HG02938 (cell line): ENCODE results near the gene EMID1.

Experiments
- ATAC-seq: cut with Tn5 transposase; IDR thresholded peaks from one replicate; pipeline ENCODE4 v1.9.1; 2021; ENCODE audit warnings: mild to moderate bottlenecking, moderate library complexity; ENCODE audit not compliant: unreplicated experiment

Gene EMID1

GRCh38 chr22:29277927-29278326, 72.2 kb downstream of the EMID1 start:
- ATAC-seq = no peak

DNA sequence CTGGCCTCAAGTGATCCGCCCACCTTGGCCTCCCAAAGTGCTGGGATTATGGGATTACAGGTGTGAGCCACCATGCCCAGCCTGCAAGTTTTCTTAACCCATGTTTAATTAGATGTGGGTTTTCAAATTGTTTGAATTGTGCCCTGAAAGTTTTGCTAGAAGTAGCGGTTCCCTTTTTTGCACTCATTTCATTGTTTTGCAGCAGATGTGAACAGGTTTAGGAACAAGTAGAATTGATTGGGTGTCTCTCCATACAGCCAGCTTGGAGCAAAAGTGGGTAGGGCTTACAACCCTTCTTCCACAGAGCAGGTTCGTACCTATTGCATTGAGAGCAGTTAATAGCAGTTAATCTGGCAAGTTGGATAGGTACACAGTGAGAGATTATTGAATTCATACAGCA, 78.5 kb downstream of the EMID1 start:
- ATAC-seq = no peak

DNA sequence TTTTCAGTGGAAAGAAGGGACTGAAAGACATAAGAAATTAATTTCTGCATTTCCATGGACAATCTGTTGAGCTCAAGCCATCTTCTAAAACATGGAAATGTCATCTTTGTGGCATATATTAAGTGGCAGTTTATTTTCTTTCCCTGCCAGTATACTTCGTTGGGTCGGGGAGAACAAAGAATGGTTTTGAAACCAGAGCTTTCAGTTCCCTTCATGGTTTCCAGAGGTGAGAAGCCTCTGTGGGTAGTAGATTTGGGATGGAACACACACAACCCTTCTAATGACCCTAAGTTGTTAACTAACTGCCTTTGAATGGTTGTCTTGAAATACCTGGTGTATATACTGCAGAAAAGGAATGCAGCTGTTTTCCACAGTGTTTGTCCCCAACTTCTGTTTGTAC, 83.1 kb downstream of the EMID1 start:
- no peak for ATAC-seq

GRCh38 chr22:29290061-29290460, 84.4 kb downstream of the EMID1 start:
- ATAC-seq = no peak

- ATAC-seq = no peak
These were observed 85.5 kb downstream of the EMID1 start for GRCh38 chr22:29291215-29291614.

DNA sequence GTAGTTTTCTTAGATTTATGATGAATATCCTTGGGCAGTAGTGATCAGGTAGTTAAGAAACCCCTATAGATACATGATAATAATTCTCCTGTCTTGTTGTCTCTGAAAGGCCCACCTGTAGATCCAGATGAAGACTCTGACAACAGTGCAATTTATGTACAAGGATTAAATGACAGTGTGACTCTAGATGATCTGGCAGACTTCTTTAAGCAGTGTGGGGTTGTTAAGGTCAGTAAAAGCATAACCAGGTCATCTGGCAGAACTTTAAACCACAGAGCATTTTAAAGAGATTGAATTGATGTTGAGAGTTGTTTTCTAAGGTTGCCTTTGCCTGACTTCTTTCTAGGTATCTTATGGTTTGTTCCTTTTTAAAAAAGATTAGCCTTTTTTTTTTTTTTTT, 86.7 kb downstream of the EMID1 start:
- no peak for ATAC-seq

DNA sequence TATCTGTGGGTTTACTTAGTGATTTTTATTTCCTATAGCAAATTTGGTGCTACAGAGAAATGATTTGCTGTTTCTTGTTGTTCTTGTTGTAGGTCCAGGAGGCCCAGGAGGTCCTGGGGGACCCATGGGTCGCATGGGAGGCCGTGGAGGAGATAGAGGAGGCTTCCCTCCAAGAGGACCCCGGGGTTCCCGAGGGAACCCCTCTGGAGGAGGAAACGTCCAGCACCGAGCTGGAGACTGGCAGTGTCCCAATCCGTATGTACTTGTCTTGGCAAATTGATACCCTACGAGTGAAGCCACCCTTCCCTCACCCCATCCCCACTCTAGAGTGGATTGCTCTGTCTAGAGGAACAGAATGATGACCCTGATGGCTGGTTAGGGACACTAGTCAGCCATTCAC, 92.9 kb downstream of the EMID1 start:
- ATAC-seq = no peak

GRCh38 chr22:29299136-29299900, 93.6 kb downstream of the EMID1 start:
- ATAC-seq = no peak

- no peak for ATAC-seq
These were observed 94.7 kb downstream of the EMID1 start for GRCh38 chr22:29300467-29300806.

DNA sequence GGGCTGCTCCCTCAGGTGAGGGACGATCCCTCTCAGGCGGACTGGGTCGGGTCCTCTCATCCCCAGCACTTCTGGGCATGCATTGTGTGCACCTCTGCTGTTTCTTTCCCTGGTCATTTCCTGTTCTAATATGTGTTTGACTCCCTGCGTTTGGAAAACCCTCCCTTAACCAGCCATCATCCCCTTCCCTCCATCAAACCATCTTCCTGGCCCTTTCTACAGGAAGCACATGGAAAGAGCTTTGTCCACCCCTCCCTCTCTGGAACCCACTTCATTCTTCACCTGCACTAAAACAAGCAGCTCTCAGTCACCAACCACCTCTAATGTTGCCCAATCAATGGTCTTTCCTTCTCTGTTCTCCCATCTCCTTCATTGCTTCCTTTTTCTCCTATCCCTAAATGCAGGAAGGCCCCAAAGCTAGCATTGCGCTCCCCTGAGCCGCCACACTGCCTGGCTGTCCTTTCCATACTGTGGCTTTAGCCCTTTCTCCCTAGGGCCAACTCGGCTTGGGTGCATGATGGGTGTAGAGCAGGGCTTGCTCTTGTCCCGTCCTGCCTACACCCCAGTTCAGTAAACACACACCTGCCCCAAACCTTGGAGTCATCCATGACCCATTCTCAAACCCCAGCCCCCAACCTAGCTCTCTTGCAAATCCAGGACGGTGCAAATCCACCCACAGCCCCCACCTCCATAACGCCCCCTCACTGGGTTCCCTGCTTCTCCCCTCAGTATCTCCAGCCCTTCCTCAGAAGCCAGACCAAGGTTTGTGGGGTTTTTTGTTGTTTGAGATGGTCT, 95.3 kb downstream of the EMID1 start:
- no peak for ATAC-seq

- ATAC-seq = no peak
These were observed 96.2 kb downstream of the EMID1 start for GRCh38 chr22:29301716-29302401.

DNA sequence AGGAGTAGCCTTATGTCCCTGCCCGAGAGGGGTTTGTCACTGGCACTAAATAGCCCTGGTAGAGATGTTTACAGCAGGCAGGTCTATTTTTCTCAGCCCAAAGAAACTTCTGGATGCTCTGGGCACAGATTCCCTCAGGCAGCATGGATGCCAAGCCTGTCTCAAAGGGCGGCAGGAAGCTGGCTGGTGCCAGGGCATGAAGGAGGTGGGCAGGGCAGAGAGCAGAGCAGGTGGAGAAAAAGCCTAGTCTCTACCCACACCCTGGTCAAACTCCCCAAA, 96.6 kb downstream of the EMID1 start:
- ATAC-seq = no peak

DNA sequence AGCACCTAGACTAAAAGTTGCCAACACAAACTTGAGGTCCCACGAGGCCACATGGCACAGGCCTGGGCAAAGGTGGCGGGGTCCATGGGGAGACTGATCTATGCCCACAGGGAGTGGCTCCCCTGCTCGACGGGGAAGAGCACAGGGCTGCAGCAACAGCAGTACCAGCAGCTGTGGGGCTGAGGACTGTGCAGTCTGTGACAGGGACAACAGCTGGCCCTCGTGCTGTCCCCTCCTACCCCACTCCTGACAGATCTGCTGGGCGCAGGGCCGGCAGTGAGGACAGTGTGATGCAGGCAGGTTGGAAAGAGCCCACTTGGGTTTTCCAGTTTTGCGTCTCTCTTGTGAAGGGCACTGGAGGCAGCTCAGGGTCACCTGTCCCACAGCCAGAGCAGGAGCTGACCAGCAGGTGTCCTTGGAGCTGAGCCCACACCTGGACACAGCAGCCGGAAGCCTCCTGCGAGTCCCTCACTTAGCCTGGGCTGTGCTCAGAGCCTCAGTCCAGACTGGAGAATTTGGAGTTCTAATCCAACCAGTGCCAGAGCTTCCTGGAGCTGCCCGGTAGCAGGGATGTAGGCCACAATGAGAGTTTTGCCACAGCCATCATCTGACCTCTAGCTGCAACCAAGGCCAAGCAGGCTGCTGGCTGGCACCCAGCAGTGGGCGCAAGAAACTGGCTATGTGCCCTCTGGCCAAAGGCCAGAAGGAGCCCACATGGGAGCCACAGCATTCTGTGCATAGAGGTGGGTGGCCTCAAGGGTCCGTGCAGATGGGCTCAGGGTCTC, 97.2 kb downstream of the EMID1 start:
- no peak for ATAC-seq

DNA sequence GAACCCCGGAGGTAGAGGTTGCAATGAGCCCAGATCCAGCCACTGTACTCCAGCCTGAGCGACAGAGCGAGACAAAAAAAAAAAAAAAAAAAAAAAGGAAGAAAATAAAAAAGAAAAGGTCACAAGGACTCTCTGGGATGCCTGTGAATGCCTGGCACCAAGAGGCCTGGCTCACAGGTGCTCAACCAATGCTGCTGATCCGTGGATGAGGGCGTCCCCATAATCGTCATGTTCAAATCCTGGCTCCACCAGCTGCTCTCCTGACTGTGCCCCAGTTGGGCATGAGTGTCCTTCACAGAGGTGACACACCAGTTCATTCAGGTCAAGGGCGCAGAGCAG, 100.1 kb downstream of the EMID1 start:
- no peak for ATAC-seq

GRCh38 chr22:29306175-29306834, 100.6 kb downstream of the EMID1 start, which contains the start of gene GAS2L1:
Gene GAS2L1, plus strand, starts transcription at chr22:29306650. Its CDS starts 1,456 bp downstream, at chr22:29308106.
- no peak for ATAC-seq

GRCh38 chr22:29306835-29307595, 101.3 kb downstream of the EMID1 start:
- ATAC-seq = no peak

GRCh38 chr22:29307596-29308147, 102.0 kb downstream of the EMID1 start:
- ATAC-seq = no peak

DNA sequence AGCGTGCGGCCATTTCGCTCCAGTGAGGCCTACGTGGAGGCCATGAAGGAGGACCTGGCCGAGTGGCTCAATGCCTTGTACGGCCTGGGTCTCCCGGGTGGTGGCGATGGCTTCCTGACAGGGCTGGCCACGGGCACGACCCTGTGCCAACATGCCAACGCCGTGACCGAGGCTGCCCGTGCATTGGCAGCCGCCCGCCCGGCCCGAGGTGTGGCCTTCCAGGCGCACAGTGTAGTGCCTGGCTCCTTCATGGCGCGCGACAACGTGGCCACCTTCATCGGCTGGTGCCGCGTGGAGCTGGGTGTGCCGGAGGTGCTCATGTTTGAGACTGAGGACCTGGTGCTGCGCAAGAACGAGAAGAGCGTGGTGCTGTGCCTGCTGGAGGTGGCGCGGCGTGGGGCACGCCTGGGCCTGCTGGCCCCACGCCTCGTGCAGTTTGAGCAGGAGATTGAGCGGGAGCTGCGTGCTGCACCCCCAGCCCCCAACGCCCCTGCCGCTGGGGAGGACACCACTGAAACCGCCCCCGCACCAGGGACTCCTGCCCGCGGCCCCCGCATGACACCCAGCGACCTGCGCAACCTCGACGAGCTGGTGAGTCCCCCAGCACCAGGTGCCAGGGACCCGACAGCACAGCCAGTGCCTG, 102.6 kb downstream of the EMID1 start:
- no peak for ATAC-seq

- ATAC-seq = no peak
These were observed 103.1 kb downstream of the EMID1 start for GRCh38 chr22:29308791-29309262.
